ENCODE data around the gene ACSS3. TPM values are rescaled to one million over a fixed set of nuclear protein-coding genes. Genes with fewer than 3 reads are reported as not detected.

ACSS3 gene
- total and polyA plus RNA-seq, 9 of the 15 experiments (the other 6 are each of a cell fraction or from before 2014, with no cell fraction given) = 0.40 TPM; not detected in 8

DNA sequence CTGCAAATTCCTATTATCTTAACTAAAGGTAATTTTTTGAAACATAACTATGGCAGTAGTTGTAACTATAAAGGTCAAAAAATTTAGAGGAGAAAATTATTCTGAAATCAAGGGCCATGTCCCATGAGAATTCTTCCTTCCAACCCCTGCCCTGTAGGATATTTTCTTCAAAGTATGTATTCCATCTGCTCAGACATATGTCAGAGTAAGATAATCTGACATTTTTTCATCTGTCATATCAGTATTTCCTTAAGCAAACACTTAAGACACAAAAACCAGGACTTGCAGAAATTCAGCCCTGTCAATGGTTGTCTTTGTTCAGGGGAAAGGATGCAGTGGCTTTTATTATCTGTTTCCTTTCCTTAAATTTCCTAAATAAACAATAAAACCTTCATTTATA is 36.3 kb downstream of the ACSS3 start:
- H3K27me3 ChIP-seq (ENCODE audit: control insufficient read depth in 2 of 2, insufficient read depth in 2 of 2, low read length in 2 of 2) = no peaks in the 10 kb centered on the region
- no peaks in the 10 kb centered on the region for H3K9me1 ChIP-seq (ENCODE audit: control insufficient read depth, insufficient read depth, low read length)
- H3K9me3 ChIP-seq (replicated peaks; ENCODE audit: control insufficient read depth, insufficient read depth, low read depth, low read length) = no peaks in the 10 kb centered on the region
- H2AFZ ChIP-seq (ENCODE audit: low read depth, low read length) = no peak overlapping the region
- no peak for DNase-seq (ENCODE audit: extremely low read depth in 1 of 4, low spot score in 3 of 4)
- H3K27ac ChIP-seq (ENCODE audit: extremely low read depth, low read depth, low read length) = no peak overlapping the region
- H3K4me2 ChIP-seq (ENCODE audit: insufficient read depth, low read length) = no peak overlapping the region
- H3K36me3 ChIP-seq (ENCODE audit: control insufficient read depth, insufficient read depth, low read length) = no peaks in the 10 kb centered on the region
- intact Hi-C loops (cut with micrococcal nuclease) (no loop called here), in situ Hi-C loops (cut with MboI) (no loop called here)
- FAIRE-seq = no peak
- no peak overlapping the region for H3K4me3 ChIP-seq
- no peak for ATAC-seq
- H4K20me1 ChIP-seq (replicated peaks; ENCODE audit: control insufficient read depth, insufficient read depth, low read length) = no peaks in the 10 kb centered on the region
- H3K9ac ChIP-seq (ENCODE audit: insufficient read depth in 1 of 2, low read depth in 2 of 2, low read length in 2 of 2) = no peak overlapping the region
- CTCF ChIA-PET (ENCODE audit: low intra/inter-chr PET ratio) = no interaction called here
- H3K79me2 ChIP-seq (ENCODE audit: control insufficient read depth, insufficient read depth, low read length) = no peaks in the 10 kb centered on the region
- POLR2A ChIA-PET = no interaction called here
- no TSS peak for BruUV-seq (replicated peaks)
- H3K4me1 ChIP-seq (replicated peaks in 1 of 2; ENCODE audit: control insufficient read depth in 2 of 2, insufficient read depth in 2 of 2, low read length in 2 of 2) = no peaks in the 10 kb centered on the region
- TF ChIP-seq TARDBP (IDR thresholded peaks at IDR 0.05) (no peak), ZNF23 (CRISPR knock-in tag; IDR thresholded peaks at IDR 0.05) (no peak), XRCC5 (IDR thresholded peaks at IDR 0.05; ENCODE audit: low read depth, low read length) (no peak), ASH1L (IDR thresholded peaks at IDR 0.05; ENCODE audit: borderline replicate concordance, low read depth, partially characterized antibody) (no peak), TAF7 (tag; IDR thresholded peaks at IDR 0.05) (no peak), SRSF9 (IDR thresholded peaks at IDR 0.05; ENCODE audit: borderline replicate concordance, low read depth, low read length) (no peak), HMGN3 (IDR thresholded peaks at IDR 0.05; ENCODE audit: borderline replicate concordance, extremely low read depth, insufficient read length, low read depth, low read length) (no peak)
- TF ChIP-seq, protein P1, sequence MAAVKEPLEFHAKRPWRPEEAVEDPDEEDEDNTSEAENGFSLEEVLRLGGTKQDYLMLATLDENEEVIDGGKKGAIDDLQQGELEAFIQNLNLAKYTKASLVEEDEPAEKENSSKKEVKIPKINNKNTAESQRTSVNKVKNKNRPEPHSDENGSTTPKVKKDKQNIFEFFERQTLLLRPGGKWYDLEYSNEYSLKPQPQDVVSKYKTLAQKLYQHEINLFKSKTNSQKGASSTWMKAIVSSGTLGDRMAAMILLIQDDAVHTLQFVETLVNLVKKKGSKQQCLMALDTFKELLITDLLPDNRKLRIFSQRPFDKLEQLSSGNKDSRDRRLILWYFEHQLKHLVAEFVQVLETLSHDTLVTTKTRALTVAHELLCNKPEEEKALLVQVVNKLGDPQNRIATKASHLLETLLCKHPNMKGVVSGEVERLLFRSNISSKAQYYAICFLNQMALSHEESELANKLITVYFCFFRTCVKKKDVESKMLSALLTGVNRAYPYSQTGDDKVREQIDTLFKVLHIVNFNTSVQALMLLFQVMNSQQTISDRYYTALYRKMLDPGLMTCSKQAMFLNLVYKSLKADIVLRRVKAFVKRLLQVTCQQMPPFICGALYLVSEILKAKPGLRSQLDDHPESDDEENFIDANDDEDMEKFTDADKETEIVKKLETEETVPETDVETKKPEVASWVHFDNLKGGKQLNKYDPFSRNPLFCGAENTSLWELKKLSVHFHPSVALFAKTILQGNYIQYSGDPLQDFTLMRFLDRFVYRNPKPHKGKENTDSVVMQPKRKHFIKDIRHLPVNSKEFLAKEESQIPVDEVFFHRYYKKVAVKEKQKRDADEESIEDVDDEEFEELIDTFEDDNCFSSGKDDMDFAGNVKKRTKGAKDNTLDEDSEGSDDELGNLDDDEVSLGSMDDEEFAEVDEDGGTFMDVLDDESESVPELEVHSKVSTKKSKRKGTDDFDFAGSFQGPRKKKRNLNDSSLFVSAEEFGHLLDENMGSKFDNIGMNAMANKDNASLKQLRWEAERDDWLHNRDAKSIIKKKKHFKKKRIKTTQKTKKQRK (IDR thresholded peaks at IDR 0.05; ENCODE audit: borderline replicate concordance, low read depth, low read length) = no peak
- TF ChIP-seq, protein P2, sequence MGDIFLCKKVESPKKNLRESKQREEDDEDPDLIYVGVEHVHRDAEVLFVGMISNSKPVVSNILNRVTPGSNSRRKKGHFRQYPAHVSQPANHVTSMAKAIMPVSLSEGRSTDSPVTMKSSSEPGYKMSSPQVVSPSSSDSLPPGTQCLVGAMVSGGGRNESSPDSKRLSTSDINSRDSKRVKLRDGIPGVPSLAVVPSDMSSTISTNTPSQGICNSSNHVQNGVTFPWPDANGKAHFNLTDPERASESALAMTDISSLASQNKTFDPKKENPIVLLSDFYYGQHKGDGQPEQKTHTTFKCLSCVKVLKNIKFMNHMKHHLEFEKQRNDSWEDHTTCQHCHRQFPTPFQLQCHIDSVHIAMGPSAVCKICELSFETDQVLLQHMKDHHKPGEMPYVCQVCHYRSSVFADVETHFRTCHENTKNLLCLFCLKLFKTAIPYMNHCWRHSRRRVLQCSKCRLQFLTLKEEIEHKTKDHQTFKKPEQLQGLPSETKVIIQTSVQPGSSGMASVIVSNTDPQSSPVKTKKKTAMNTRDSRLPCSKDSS (IDR thresholded peaks at IDR 0.05; ENCODE audit: low read depth, partially characterized antibody) = no peak
- TF ChIP-seq, protein P3, sequence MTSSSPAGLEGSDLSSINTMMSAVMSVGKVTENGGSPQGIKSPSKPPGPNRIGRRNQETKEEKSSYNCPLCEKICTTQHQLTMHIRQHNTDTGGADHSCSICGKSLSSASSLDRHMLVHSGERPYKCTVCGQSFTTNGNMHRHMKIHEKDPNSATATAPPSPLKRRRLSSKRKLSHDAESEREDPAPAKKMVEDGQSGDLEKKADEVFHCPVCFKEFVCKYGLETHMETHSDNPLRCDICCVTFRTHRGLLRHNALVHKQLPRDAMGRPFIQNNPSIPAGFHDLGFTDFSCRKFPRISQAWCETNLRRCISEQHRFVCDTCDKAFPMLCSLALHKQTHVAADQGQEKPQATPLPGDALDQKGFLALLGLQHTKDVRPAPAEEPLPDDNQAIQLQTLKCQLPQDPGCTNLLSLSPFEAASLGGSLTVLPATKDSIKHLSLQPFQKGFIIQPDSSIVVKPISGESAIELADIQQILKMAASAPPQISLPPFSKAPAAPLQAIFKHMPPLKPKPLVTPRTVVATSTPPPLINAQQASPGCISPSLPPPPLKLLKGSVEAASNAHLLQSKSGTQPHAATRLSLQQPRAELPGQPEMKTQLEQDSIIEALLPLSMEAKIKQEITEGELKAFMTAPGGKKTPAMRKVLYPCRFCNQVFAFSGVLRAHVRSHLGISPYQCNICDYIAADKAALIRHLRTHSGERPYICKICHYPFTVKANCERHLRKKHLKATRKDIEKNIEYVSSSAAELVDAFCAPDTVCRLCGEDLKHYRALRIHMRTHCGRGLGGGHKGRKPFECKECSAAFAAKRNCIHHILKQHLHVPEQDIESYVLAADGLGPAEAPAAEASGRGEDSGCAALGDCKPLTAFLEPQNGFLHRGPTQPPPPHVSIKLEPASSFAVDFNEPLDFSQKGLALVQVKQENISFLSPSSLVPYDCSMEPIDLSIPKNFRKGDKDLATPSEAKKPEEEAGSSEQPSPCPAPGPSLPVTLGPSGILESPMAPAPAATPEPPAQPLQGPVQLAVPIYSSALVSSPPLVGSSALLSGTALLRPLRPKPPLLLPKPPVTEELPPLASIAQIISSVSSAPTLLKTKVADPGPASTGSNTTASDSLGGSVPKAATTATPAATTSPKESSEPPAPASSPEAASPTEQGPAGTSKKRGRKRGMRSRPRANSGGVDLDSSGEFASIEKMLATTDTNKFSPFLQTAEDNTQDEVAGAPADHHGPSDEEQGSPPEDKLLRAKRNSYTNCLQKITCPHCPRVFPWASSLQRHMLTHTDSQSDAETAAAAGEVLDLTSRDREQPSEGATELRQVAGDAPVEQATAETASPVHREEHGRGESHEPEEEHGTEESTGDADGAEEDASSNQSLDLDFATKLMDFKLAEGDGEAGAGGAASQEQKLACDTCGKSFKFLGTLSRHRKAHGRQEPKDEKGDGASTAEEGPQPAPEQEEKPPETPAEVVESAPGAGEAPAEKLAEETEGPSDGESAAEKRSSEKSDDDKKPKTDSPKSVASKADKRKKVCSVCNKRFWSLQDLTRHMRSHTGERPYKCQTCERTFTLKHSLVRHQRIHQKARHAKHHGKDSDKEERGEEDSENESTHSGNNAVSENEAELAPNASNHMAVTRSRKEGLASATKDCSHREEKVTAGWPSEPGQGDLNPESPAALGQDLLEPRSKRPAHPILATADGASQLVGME (CRISPR knock-in tag; IDR thresholded peaks at IDR 0.05) = no peak

Data from K562 (cell line).